HG03175 (cell line): ENCODE measurements around the gene GFRA4.
"Not testable (repeated sequence)": the region's sequence is repeated elsewhere in the genome, so short reads cannot be mapped to it uniquely, and the experiment has no call there.

Experiments used
- ATAC-seq: cut with Tn5 transposase; IDR thresholded peaks from one replicate; pipeline ENCODE4 v1.9.1; 2021; ENCODE audit warnings: mild to moderate bottlenecking, moderate library complexity; ENCODE audit not compliant: unreplicated experiment

GFRA4 gene

GRCh38 chr20:3627476-3627875 lies 35.7 kb downstream of the GFRA4 start:
- no peak for ATAC-seq

GRCh38 chr20:3622406-3622805 lies 40.8 kb downstream of the GFRA4 start:
- ATAC-seq = no peak

GRCh38 chr20:3621111-3621510 lies 42.1 kb downstream of the GFRA4 start:
- ATAC-seq = no peak

GRCh38 chr20:3616250-3616649 lies 46.9 kb downstream of the GFRA4 start:
- no peak for ATAC-seq

GRCh38 chr20:3615171-3615840 lies 47.9 kb downstream of the GFRA4 start:
- ATAC-seq = not testable (repeated sequence)

- ATAC-seq = no peak
These were observed 48.7 kb downstream of the GFRA4 start for GRCh38 chr20:3614466-3614865.

DNA sequence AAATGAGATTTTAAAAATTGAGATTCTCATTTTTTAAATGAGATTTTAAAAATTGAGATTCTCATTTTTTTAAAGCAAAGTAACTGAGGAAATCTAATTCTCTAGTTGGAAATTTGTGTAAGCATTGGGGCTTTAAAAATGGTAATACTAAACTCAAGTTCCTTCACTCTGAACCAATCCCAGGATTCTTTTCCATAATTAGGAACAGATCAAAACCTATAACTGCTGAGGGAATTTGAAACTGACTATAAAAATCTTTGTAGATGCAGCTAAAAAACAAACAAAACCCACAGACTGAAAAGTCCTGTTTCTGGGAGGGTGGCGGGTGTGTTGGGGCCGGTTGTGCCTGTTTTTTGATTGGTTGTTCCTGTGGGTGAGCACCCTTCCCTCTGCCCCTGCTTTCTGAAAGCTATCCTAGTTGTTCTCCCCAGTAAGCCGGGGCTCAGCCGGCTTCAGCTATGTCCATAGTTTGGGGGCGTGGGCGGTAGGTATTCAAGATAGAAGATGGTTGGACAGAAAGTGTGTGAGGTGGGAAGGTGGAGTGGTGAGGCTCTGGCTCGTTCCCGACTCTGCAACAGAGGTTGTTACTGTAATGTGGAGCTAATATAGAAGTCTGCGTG lies 49.3 kb downstream of the GFRA4 start:
- no peak for ATAC-seq

DNA sequence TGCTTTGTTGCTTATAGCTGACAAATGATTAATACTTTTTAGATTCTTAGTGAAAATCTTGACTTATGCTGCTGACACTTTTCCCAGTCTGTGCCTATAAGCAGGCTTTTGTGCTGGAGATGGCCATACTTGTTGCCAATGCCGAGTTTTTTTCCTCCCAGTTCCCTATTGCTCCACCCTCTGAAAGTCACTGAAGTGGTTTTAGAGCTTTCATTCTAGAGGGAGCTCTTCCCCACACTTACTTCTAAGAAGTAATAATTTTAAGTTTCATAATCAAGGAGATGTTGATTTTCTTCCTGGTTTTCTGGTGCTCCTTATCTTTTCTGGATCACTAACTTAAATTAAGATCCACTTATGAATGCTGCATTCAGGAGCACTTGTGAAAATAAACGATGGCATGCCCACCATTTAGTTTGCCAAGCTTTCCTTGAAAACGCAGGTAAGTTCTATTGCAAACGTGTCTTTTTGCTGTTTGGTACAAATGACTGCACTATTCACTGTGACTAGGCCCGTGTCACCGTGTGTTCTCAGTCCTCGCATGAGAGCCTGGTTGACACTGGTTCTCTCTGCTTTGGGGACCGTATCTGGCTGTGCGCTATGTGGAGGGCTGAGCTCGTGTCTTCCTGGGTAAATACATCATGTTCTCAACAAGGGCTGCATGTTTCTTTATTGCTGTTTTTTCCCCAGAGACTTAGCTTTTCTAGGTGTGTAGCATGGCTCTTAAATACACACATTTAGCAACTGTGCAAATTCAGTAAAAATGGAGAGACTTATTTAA lies 50.2 kb downstream of the GFRA4 start:
- ATAC-seq = no peak

DNA sequence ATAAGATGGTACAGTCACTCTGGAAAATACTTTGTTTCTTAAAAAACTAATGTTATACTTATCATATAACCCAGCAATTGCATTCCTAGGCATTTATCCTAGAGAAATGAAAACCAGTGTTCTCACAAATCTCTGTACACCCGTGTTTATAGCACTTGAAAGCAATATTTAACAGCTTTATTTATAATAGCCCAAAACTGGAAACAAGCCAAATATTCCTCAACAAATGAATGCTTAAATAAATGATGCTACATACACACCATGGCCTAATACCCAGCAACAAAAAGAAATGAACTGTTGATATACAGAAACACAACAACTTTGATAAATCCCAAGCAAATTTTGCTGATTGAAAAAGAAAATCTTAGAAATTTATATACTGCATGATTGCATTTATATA lies 51.3 kb downstream of the GFRA4 start:
- ATAC-seq = no peak
